HCT116 (cell line): Measurements from ENCODE around the gene XAGE3. TPM values are rescaled to one million over a fixed set of nuclear protein-coding genes. Genes with fewer than 3 reads are reported as not detected.
"Not testable (repeated sequence)": the region's sequence is repeated elsewhere in the genome, so short reads cannot be mapped to it uniquely, and the experiment has no call there.

ENCODE experiments used
- ATAC-seq: fragments of 200-7000 bp; cut with Tn5 transposase; 2 replicates; pipeline ENCODE4 v1.9.1; 2020; ENCODE audit warnings: mild to moderate bottlenecking, moderate library complexity
- BruUV-seq: library from RNA; stranded (reverse); fragments of 400-500 nt; replicated peaks from 2 replicates; lab custom pipeline; 2021; lab: Mats Ljungman, UMichigan
- CTCF ChIA-PET: fragments of 300-600 bp; sonication (Branson Sonifier 250); formaldehyde crosslinking; loops from one replicate; lab custom pipeline; 2021; ENCODE audit warnings: antibody characterized with exemption; lab: Charles Lee
- POLR2A ChIA-PET: fragments of 300-600, 350-600 bp; sonication (Branson Sonifier 250); formaldehyde crosslinking; loops from one replicate; lab custom pipeline; 2021; ENCODE audit warnings: antibody characterized with exemption; lab: Charles Lee
- RAD21 ChIA-PET, 2 experiments: fragments of 300-600 bp; sonication (Branson Sonifier 250); formaldehyde crosslinking; loops; one replicate each; lab custom pipeline; 2023; ENCODE audit warnings: low total read pairs in 2 of 2; ENCODE audit not compliant: uncharacterized antibody in 2 of 2, unreplicated experiment in 2 of 2, low non-redundant PET in 1 of 2; lab: Charles Lee
- DNase-seq: peaks from one replicate; pipeline ENCODE4 v3.0.0-alpha.2; 2010; ENCODE audit warnings: low read depth, low spot score
- H2AFZ ChIP-seq: fragments of 200-600 bp; shearing (Covaris generic), sonication (generic); 2 replicates; pipeline ENCODE4 v1.6.1; 2017; ENCODE audit warnings: low read depth, mixed run types, mixed read lengths, antibody characterized with exemption, low read length; ENCODE audit not compliant: poor library complexity, severe bottlenecking
- H3K27ac ChIP-seq: 2 replicates; pipeline ENCODE4 v1.5.1; 2012; ENCODE audit warnings: low read depth, low read length
- H3K27me3 ChIP-seq: fragments of 200-600 bp; sonication (generic); 2 replicates; pipeline ENCODE4 v1.6.1; 2016; ENCODE audit warnings: mixed run types, low read length, mixed read lengths; ENCODE audit not compliant: insufficient read depth
- H3K36me3 ChIP-seq, 2 experiments: fragments of 200-500 bp in 1 of 2; fragments of 200-600 bp in 1 of 2; sonication (Bioruptor generic) in 1 of 2; sonication (generic) in 1 of 2; 2 replicates each; pipeline versions ENCODE4 v1.5.1 to v1.6.1; 2014 to 2016; ENCODE audit warnings: low read length in 2 of 2, inconsistent platforms in 1 of 2, mixed read lengths in 1 of 2, mixed run types in 1 of 2; ENCODE audit not compliant: insufficient read depth in 2 of 2, control insufficient read depth in 1 of 2
- H3K4me1 ChIP-seq, 2 experiments: fragments of 200-600 bp in 1 of 2; sonication (generic) in 1 of 2; 2 replicates each; pipeline versions ENCODE4 v1.5.1 to v1.6.1; 2012 to 2017; ENCODE audit warnings: low read length in 2 of 2, inconsistent platforms in 1 of 2, mild to moderate bottlenecking in 1 of 2, mixed read lengths in 1 of 2, mixed run types in 1 of 2, moderate library complexity in 1 of 2; ENCODE audit not compliant: insufficient read depth in 2 of 2, control insufficient read depth in 1 of 2
- H3K4me2 ChIP-seq: fragments of 200-600 bp; sonication (generic); 2 replicates; pipeline ENCODE4 v1.6.1; 2017; ENCODE audit warnings: mixed run types, low read length, mixed read lengths
- H3K4me3 ChIP-seq, 2 experiments: fragments of 200-600 bp in 1 of 2; sonication (generic) in 1 of 2; replicated peaks in 1 of 2; 2 replicates each; pipeline ENCODE4 v1.5.1; 2011 to 2016; ENCODE audit warnings: low read length in 2 of 2, control low read depth in 1 of 2, low read depth in 1 of 2, mild to moderate bottlenecking in 1 of 2, mixed read lengths in 1 of 2, mixed run types in 1 of 2
- H3K79me2 ChIP-seq: fragments of 200-600 bp; sonication (generic); 2 replicates; pipeline ENCODE4 v1.6.1; 2017; ENCODE audit warnings: mild to moderate bottlenecking, mixed run types, low read length, moderate library complexity, mixed read lengths; ENCODE audit not compliant: insufficient read depth
- H3K9ac ChIP-seq: fragments of 200-600 bp; sonication (generic); 2 replicates; pipeline ENCODE4 v1.6.1; 2016; ENCODE audit warnings: low read length, mixed read lengths
- H3K9me2 ChIP-seq: fragments of 200-600 bp; sonication (generic), shearing (Covaris generic); 2 replicates; pipeline ENCODE4 v1.6.1; 2017; ENCODE audit warnings: mixed run types, mild to moderate bottlenecking, moderate library complexity; ENCODE audit not compliant: insufficient read depth
- H3K9me3 ChIP-seq, 2 experiments: fragments of 200-500 bp in 1 of 2; fragments of 200-600 bp in 1 of 2; sonication (Bioruptor generic) in 1 of 2; sonication (generic) in 1 of 2; 2 replicates each; pipeline ENCODE4 v1.6.1; 2014 to 2017; ENCODE audit warnings: low read length in 2 of 2, mixed read lengths in 2 of 2, inconsistent platforms in 1 of 2, low read depth in 1 of 2, mild to moderate bottlenecking in 1 of 2, mixed run types in 1 of 2, moderate library complexity in 1 of 2; ENCODE audit not compliant: control insufficient read depth in 1 of 2, insufficient read depth in 1 of 2
- H4K20me1 ChIP-seq: fragments of 200-600 bp; sonication (generic), shearing (Covaris generic); 2 replicates; pipeline ENCODE4 v1.6.1; 2017; ENCODE audit warnings: mixed run types, mild to moderate bottlenecking, moderate library complexity; ENCODE audit not compliant: insufficient read depth
- CBX3 ChIP-seq: IDR thresholded peaks from 2 replicates; pipeline ENCODE4 v1.6.1; 2012; ENCODE audit warnings: low read depth
- CEBPB ChIP-seq: IDR thresholded peaks from 2 replicates; pipeline ENCODE4 v1.6.1; 2012; ENCODE audit warnings: low read depth
- EGR1 ChIP-seq: IDR thresholded peaks from 2 replicates; pipeline ENCODE4 v1.6.1; 2012; ENCODE audit warnings: low read depth
- JUND ChIP-seq: IDR thresholded peaks from 2 replicates; pipeline ENCODE4 v1.6.1; 2012
- MAX ChIP-seq: IDR thresholded peaks from 2 replicates; pipeline ENCODE4 v1.6.1; 2012
- POLR2A ChIP-seq: IDR thresholded peaks from 2 replicates; pipeline ENCODE4 v1.7.0; 2011; ENCODE audit warnings: borderline replicate concordance; ENCODE audit not compliant: insufficient read depth, insufficient read length; ENCODE audit errors: extremely low read depth
- POLR2AphosphoS5 ChIP-seq: IDR thresholded peaks from 2 replicates; pipeline ENCODE4 v1.6.1; 2011; ENCODE audit warnings: mild to moderate bottlenecking, low read depth, low read length, moderate library complexity
- REST ChIP-seq: IDR thresholded peaks from 2 replicates; pipeline ENCODE4 v1.6.1; 2012; ENCODE audit warnings: low read depth
- SIN3A ChIP-seq: IDR thresholded peaks from 2 replicates; pipeline ENCODE4 v1.6.1; 2012; ENCODE audit warnings: low read depth
- SP1 ChIP-seq: IDR thresholded peaks from 2 replicates; pipeline ENCODE4 v1.6.1; 2012; ENCODE audit warnings: low read depth
- TCF7L2 ChIP-seq: IDR thresholded peaks from 2 replicates; pipeline ENCODE4 v1.7.0; 2011; ENCODE audit warnings: borderline replicate concordance, inconsistent platforms; ENCODE audit not compliant: insufficient read depth, insufficient read length; ENCODE audit errors: extremely low read depth
- YY1 ChIP-seq: IDR thresholded peaks from 2 replicates; pipeline ENCODE4 v1.6.1; 2011; ENCODE audit warnings: low read length, low read depth, moderate library complexity, mild to moderate bottlenecking; ENCODE audit not compliant: insufficient replicate concordance; ENCODE audit errors: extremely low read depth
- ZNF274 ChIP-seq: fragments of 200-500 bp; sonication (Bioruptor generic); IDR thresholded peaks from 2 replicates; pipeline ENCODE4 v1.6.1; 2014; ENCODE audit warnings: mild to moderate bottlenecking, low read depth, low read length, inconsistent platforms
- intact Hi-C: fragments of 100-400 bp; cut with micrococcal nuclease; formaldehyde crosslinking; loops from 2 replicates; pipeline ENCODE4 v1.10.0; 2022
- total RNA-seq: library from RNA; stranded (reverse); gene quantifications from one replicate; pipeline ENCODE4 v1.2.1, GENCODE V29; 2021; ENCODE audit not compliant: unreplicated experiment
- TF ChIP-seq, protein P1 (sequence below): IDR thresholded peaks from 2 replicates; pipeline ENCODE4 v1.6.1; 2012
- TF ChIP-seq, protein P2 (sequence below): IDR thresholded peaks from 2 replicates; pipeline ENCODE4 v1.6.1; 2011; ENCODE audit warnings: mild to moderate bottlenecking, low read length, moderate library complexity; ENCODE audit not compliant: insufficient replicate concordance; ENCODE audit errors: extremely low read depth

Gene XAGE3
- total RNA-seq, 1 experiment from 2014 or later: not detected

DNA sequence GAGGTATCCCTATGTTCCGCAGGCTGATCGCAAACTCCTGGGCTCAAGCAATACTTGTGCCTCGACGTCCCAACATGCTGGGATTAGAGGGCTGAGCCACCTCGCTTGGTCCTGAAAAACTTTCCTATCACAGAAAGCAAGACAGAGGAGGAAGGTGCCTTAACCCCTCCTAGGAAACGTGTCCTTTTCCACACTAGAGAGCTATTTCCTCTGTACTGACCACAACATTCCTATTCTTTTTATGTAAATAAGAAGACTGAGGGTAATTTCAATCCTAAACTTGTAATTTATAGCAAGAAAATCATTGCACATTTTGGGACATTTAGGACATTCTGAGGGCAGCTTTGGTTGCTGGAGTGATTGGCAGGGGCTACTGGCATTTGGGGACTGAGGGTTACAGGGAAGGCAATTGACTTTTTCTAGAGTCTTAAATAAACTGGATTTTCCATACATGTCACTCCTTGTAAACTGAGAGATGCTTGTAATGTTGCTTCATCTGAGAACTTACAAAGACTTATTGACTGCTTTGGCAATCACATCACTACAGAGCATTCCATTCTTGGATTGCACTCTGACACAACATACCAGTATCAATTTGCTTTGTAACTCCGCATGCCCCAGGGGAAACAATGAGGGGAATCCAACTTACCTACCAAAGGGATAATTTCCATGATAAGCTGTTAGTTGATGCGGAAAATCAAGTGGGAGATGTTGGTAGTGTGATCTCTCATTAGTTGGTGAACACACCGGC, 15.6 kb downstream of the XAGE3 start:
- Histone ChIP-seq H3K4me1 (peaks cover 0 to 8% of the 10 kb centered on the region in 2 experiments; a peak in 1 of 4 replicates), H3K79me2 (no peaks in the 10 kb centered on the region), H3K27ac (no peak overlapping the region), H3K4me2 (no peak overlapping the region), H4K20me1 (no peaks in the 10 kb centered on the region), H2AFZ (no peak overlapping the region), H3K9me2 (no peaks in the 10 kb centered on the region), H3K27me3 (peaks cover 16% of the 10 kb centered on the region; the same call in 1 of the 2 replicates), H3K9ac (no peak overlapping the region), H3K9me3 (no peaks in the 10 kb centered on the region), H3K4me3 (no peak overlapping the region), H3K36me3 (no peaks in the 10 kb centered on the region)
- CTCF ChIA-PET: no interaction called here
- no TSS peak for BruUV-seq
- no peak for ATAC-seq
- RAD21 ChIA-PET: no interaction called here
- DNase-seq: no peak
- POLR2A ChIA-PET: no interaction called here
- no peak for TF ChIP-seq SIN3A
- no peak for TF ChIP-seq CEBPB
- TF ChIP-seq POLR2AphosphoS5: no peak
- no peak for TF ChIP-seq ZNF274
- TF ChIP-seq CBX3: no peak
- TF ChIP-seq POLR2A: no peak
- no peak for TF ChIP-seq EGR1
- TF ChIP-seq SP1: no peak
- no peak for TF ChIP-seq JUND
- TF ChIP-seq, protein P1, sequence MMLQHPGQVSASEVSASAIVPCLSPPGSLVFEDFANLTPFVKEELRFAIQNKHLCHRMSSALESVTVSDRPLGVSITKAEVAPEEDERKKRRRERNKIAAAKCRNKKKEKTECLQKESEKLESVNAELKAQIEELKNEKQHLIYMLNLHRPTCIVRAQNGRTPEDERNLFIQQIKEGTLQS: no peak
- no peak for TF ChIP-seq MAX
- TF ChIP-seq TCF7L2: no peak
- TF ChIP-seq, protein P2, sequence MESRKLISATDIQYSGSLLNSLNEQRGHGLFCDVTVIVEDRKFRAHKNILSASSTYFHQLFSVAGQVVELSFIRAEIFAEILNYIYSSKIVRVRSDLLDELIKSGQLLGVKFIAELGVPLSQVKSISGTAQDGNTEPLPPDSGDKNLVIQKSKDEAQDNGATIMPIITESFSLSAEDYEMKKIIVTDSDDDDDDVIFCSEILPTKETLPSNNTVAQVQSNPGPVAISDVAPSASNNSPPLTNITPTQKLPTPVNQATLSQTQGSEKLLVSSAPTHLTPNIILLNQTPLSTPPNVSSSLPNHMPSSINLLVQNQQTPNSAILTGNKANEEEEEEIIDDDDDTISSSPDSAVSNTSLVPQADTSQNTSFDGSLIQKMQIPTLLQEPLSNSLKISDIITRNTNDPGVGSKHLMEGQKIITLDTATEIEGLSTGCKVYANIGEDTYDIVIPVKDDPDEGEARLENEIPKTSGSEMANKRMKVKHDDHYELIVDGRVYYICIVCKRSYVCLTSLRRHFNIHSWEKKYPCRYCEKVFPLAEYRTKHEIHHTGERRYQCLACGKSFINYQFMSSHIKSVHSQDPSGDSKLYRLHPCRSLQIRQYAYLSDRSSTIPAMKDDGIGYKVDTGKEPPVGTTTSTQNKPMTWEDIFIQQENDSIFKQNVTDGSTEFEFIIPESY: no peak
- no peak for TF ChIP-seq YY1
- no peak for TF ChIP-seq REST
- intact Hi-C loops: no loop called here

GRCh38 chrX:52843619-52844018, 24.3 kb downstream of the XAGE3 start:
- BruUV-seq, POLR2A ChIA-PET, H3K4me2 ChIP-seq, H3K27me3 ChIP-seq, ATAC-seq, H3K79me2 ChIP-seq, RAD21 ChIA-PET, H3K9me2 ChIP-seq, H4K20me1 ChIP-seq, intact Hi-C loops, H3K4me1 ChIP-seq, DNase-seq, H3K4me3 ChIP-seq, H3K27ac ChIP-seq, H3K9me3 ChIP-seq, H2AFZ ChIP-seq, H3K9ac ChIP-seq, H3K36me3 ChIP-seq, CTCF ChIA-PET: not testable (repeated sequence)
